ENCODE measurements around the gene SPN. TPM values are rescaled to one million over a fixed set of nuclear protein-coding genes. Genes with fewer than 3 reads are reported as not detected.
"Not testable (repeated sequence)": the region's sequence is repeated elsewhere in the genome, so short reads cannot be mapped to it uniquely, and the experiment has no call there.

The SPN gene
- total RNA-seq, 1 experiment from 2014 or later = 1.3 TPM

DNA sequence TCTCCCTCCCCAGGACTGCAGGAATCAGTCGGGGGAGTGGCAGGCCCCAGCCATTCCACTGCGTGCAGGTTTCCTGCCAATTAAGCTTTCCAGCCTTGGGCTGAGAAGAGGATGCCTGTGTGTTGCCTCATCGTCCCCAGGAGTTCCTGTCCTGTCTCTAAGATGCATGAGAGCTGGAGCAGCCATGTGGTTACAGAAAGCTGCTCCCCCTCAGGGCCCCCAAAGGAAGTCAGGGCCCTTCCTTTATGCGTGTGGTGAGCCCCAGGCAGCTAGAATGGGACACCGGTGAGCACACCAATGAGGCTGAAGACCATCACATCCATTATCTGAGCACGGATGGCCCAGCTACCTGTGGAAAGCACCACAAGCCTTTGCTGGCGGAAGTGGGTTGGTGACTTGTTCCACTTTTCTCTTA, 35.4 kb upstream of the SPN start:
- peak; percentile 54; the same call in 1 of the 2 replicates for ATAC-seq
- H3K4me3 ChIP-seq (ENCODE audit: low read depth in 2 of 2, low read length in 2 of 2); intact Hi-C loops (cut with micrococcal nuclease; ENCODE audit: unreplicated experiment); H3K27me3 ChIP-seq (ENCODE audit: control insufficient read depth, insufficient read depth, low read length); BruUV-seq (replicated peaks); H3K9me3 ChIP-seq (ENCODE audit: control insufficient read depth, insufficient read depth, low read depth, low read length); CTCF ChIA-PET; H3K36me3 ChIP-seq (ENCODE audit: control insufficient read depth, insufficient read depth, low read length); H3K27ac ChIP-seq (ENCODE audit: low read length); in situ Hi-C loops (cut with HindIII; ENCODE audit: low pct_unique_long_range_greater_than_20kb, low sequenced_read_pairs); POLR2A ChIA-PET; H3K4me1 ChIP-seq (ENCODE audit: control insufficient read depth, insufficient read depth, low read length); DNase-seq (ENCODE audit: low read depth, low spot score): not testable (repeated sequence)

DNA sequence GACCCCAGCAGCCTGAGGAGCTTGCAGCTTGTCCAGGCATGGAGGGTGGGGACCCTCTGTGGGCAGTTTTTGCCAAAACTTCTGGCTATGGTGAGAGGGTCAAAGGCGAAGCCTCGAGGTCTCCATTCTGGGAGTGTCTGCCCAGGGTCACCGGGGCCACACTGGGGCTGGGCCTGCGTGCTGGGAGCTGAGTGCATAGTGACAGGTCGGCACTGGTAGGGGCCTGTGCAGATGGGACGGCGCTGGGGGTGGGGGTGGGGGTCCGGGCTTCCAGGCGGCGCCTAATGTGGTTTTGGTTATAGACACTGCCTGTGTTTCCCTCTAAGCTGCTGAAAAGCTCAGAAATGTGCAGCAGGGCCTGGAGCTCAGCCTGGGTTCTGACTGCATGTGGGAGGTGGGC, 34.3 kb upstream of the SPN start:
- POLR2A ChIA-PET; DNase-seq (ENCODE audit: low read depth, low spot score); H3K9me3 ChIP-seq (ENCODE audit: control insufficient read depth, insufficient read depth, low read depth, low read length); CTCF ChIA-PET; intact Hi-C loops (cut with micrococcal nuclease; ENCODE audit: unreplicated experiment); BruUV-seq (replicated peaks); H3K4me3 ChIP-seq (ENCODE audit: low read depth in 2 of 2, low read length in 2 of 2); H3K4me1 ChIP-seq (ENCODE audit: control insufficient read depth, insufficient read depth, low read length); H3K27ac ChIP-seq (ENCODE audit: low read length); ATAC-seq; H3K36me3 ChIP-seq (ENCODE audit: control insufficient read depth, insufficient read depth, low read length); H3K27me3 ChIP-seq (ENCODE audit: control insufficient read depth, insufficient read depth, low read length); in situ Hi-C loops (cut with HindIII; ENCODE audit: low pct_unique_long_range_greater_than_20kb, low sequenced_read_pairs): not testable (repeated sequence)

DNA sequence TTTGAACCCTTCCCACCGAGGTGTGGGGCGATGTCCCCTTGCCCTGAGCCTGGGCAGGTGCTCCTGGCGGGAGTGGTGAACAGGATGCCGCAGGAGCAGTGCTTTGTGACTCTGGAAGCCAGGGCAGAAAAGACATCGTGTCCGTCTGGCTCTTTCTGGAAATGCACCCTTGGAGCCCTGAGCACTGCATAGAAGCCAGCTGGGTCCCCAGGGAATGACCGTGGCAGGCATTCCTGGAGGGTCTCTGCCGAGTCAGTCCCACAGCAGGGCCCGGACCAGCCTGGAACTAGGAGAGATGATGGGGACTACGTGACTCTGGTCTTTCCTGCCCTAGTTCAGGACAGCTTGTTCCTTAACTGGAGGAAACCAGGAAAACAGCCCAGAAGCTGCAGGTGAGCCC, 33.7 kb upstream of the SPN start:
- H3K9me3 ChIP-seq (ENCODE audit: control insufficient read depth, insufficient read depth, low read depth, low read length); H3K4me1 ChIP-seq (ENCODE audit: control insufficient read depth, insufficient read depth, low read length); H3K27ac ChIP-seq (ENCODE audit: low read length); DNase-seq (ENCODE audit: low read depth, low spot score); H3K4me3 ChIP-seq (ENCODE audit: low read depth in 2 of 2, low read length in 2 of 2); CTCF ChIA-PET; BruUV-seq (replicated peaks); H3K36me3 ChIP-seq (ENCODE audit: control insufficient read depth, insufficient read depth, low read length); H3K27me3 ChIP-seq (ENCODE audit: control insufficient read depth, insufficient read depth, low read length); in situ Hi-C loops (cut with HindIII; ENCODE audit: low pct_unique_long_range_greater_than_20kb, low sequenced_read_pairs); POLR2A ChIA-PET; intact Hi-C loops (cut with micrococcal nuclease; ENCODE audit: unreplicated experiment); ATAC-seq: not testable (repeated sequence)

DNA sequence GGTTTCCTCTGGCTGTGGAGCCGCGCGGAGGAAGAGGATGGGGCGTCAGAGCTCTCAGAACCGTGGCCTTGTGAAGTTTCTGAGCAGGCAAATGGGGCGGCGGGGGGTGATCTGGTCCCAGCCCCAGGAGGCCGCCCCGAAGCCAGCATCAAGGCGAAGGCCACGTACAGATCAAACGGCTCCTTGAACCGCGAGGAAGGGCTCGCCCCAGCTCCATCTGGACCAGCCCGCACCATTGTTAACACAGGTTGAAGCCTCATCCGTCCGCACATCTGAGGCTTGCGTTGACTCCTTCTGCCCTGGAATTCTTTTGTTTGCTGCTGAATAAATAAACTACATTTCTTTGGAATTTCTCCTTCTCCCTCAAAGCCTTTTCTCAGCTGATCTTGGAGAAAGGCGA, 31.4 kb upstream of the SPN start:
- H3K27me3 ChIP-seq (ENCODE audit: control insufficient read depth, insufficient read depth, low read length); POLR2A ChIA-PET: not testable (repeated sequence)

DNA sequence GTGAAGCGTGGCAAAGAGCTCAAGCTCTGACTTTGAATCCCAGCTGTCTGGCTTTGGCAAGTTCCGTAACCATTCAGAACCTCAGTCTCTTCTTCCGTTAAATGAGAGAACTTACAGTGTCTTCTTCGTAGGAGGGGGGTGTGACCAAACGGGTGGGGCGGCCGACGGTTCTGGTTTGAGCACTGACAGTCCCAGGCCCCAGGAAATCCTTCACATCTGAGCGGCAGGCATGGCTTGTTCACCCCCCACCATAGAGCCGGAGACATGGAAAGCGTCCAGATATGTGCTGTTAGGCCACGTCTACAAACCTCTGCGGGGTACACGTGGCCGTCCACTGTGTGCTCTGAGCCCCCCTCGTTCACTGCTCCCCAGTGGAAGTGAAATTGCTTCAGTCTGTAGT, 27.1 kb upstream of the SPN start:
- H3K27me3 ChIP-seq (ENCODE audit: control insufficient read depth, insufficient read depth, low read length); DNase-seq (ENCODE audit: low read depth, low spot score); ATAC-seq; CTCF ChIA-PET; H3K4me3 ChIP-seq (ENCODE audit: low read depth in 2 of 2, low read length in 2 of 2); H3K36me3 ChIP-seq (ENCODE audit: control insufficient read depth, insufficient read depth, low read length); intact Hi-C loops (cut with micrococcal nuclease; ENCODE audit: unreplicated experiment); BruUV-seq (replicated peaks); in situ Hi-C loops (cut with HindIII; ENCODE audit: low pct_unique_long_range_greater_than_20kb, low sequenced_read_pairs); H3K4me1 ChIP-seq (ENCODE audit: control insufficient read depth, insufficient read depth, low read length); H3K27ac ChIP-seq (ENCODE audit: low read length); H3K9me3 ChIP-seq (ENCODE audit: control insufficient read depth, insufficient read depth, low read depth, low read length); POLR2A ChIA-PET: not testable (repeated sequence)

More for the DNA sequence above, 31.4 kb upstream of the SPN start:
- ATAC-seq; DNase-seq (ENCODE audit: low read depth, low spot score); H3K4me3 ChIP-seq (ENCODE audit: low read depth in 2 of 2, low read length in 2 of 2); H3K36me3 ChIP-seq (ENCODE audit: control insufficient read depth, insufficient read depth, low read length); H3K9me3 ChIP-seq (ENCODE audit: control insufficient read depth, insufficient read depth, low read depth, low read length); in situ Hi-C loops (cut with HindIII; ENCODE audit: low pct_unique_long_range_greater_than_20kb, low sequenced_read_pairs); BruUV-seq (replicated peaks); intact Hi-C loops (cut with micrococcal nuclease; ENCODE audit: unreplicated experiment); H3K27ac ChIP-seq (ENCODE audit: low read length); H3K4me1 ChIP-seq (ENCODE audit: control insufficient read depth, insufficient read depth, low read length): not testable (repeated sequence)
- CTCF ChIA-PET = interaction anchor here (0.6 kb wide), 1 partner anchor 410 kb away, joined by 9 read pairs; no protein-coding TSS in a partner anchor

DNA sequence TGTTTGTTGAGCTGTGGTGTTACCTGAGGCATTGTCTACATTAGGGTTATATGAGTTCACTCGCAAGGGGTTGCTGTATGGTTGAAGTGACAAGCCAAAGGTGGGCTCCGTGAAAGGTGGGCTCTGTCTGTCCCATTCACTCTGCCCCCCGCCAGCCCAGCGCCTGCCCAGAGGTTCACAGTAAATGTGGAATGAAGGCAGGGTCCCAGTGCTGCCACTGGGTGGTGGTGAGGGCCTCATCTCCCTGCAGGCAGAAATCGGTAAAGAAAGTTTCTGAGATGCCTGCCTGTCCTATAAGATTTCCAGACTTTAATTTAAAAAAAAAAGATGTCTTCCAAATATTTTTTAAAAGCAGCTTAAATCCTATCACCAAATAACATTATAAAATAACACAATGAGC, 26.7 kb upstream of the SPN start:
- CTCF ChIA-PET; H3K27ac ChIP-seq (ENCODE audit: low read length); DNase-seq (ENCODE audit: low read depth, low spot score); H3K4me3 ChIP-seq (ENCODE audit: low read depth in 2 of 2, low read length in 2 of 2); H3K9me3 ChIP-seq (ENCODE audit: control insufficient read depth, insufficient read depth, low read depth, low read length); H3K27me3 ChIP-seq (ENCODE audit: control insufficient read depth, insufficient read depth, low read length); in situ Hi-C loops (cut with HindIII; ENCODE audit: low pct_unique_long_range_greater_than_20kb, low sequenced_read_pairs); intact Hi-C loops (cut with micrococcal nuclease; ENCODE audit: unreplicated experiment); BruUV-seq (replicated peaks); POLR2A ChIA-PET; H3K36me3 ChIP-seq (ENCODE audit: control insufficient read depth, insufficient read depth, low read length); H3K4me1 ChIP-seq (ENCODE audit: control insufficient read depth, insufficient read depth, low read length): not testable (repeated sequence)
- peak; percentile 64 for ATAC-seq

DNA sequence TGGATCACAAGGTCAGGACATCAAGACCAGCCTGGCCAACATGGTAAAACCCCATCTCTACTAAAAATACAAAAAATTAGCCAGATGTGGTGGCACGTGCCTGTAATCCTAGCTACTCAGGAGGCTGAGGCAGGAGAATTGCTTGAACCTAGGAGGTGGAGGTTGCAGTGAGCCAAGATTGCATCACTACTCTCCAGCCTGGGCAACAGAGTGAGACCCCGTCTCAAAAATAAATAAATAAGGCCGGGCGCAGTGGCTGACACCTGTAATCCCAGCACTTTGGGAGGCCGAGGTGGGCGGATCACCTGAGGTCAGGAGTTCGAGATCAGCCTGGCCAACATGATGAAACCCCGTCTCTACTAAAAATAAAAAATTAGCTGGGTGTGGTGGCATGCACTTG, 24.3 kb upstream of the SPN start:
- CTCF ChIA-PET; H3K36me3 ChIP-seq (ENCODE audit: control insufficient read depth, insufficient read depth, low read length); H3K4me1 ChIP-seq (ENCODE audit: control insufficient read depth, insufficient read depth, low read length); POLR2A ChIA-PET; H3K27ac ChIP-seq (ENCODE audit: low read length); ATAC-seq; H3K27me3 ChIP-seq (ENCODE audit: control insufficient read depth, insufficient read depth, low read length); intact Hi-C loops (cut with micrococcal nuclease; ENCODE audit: unreplicated experiment); DNase-seq (ENCODE audit: low read depth, low spot score); H3K9me3 ChIP-seq (ENCODE audit: control insufficient read depth, insufficient read depth, low read depth, low read length); H3K4me3 ChIP-seq (ENCODE audit: low read depth in 2 of 2, low read length in 2 of 2); BruUV-seq (replicated peaks); in situ Hi-C loops (cut with HindIII; ENCODE audit: low pct_unique_long_range_greater_than_20kb, low sequenced_read_pairs): not testable (repeated sequence)
